Endothelial cell of umbilical vein (primary cell): Measurements from ENCODE around the gene PLXNA4. TPM values are rescaled to one million over a fixed set of nuclear protein-coding genes. Genes with fewer than 3 reads are reported as not detected.

Experiments used
- BruUV-seq: library from RNA; stranded (reverse); fragments of 400-500 nt; replicated peaks from 2 replicates; lab custom pipeline; 2021; lab: Mats Ljungman, UMichigan
- CTCF ChIA-PET: fragments of 300-600, 350-600 bp; sonication (Branson Sonifier 250); formaldehyde crosslinking; loops from one replicate; lab custom pipeline; 2021; ENCODE audit warnings: antibody characterized with exemption, inconsistent platforms; lab: Charles Lee
- POLR2A ChIA-PET: fragments of 300-600, 350-600 bp; sonication (Branson Sonifier 250); formaldehyde crosslinking; loops from one replicate; lab custom pipeline; 2021; ENCODE audit warnings: antibody characterized with exemption, inconsistent platforms; lab: Charles Lee
- DNase-seq: peaks from one replicate; pipeline ENCODE4 v3.0.0-alpha.2; 2011; ENCODE audit warnings: low read depth, low spot score
- FAIRE-seq: peaks from 2 replicates; lab custom pipeline; 2011; peaks lifted over from hg19 to GRCh38; lab: Jason Lieb, UNC
- H2AFZ ChIP-seq: 2 replicates; pipeline ENCODE4 v1.6.0; 2012; ENCODE audit warnings: low read depth, low read length, control low read depth, inconsistent platforms
- H3K27ac ChIP-seq: 2 replicates; pipeline ENCODE4 v1.5.1; 2011; ENCODE audit warnings: low read depth, mild to moderate bottlenecking, control low read depth, low read length, moderate library complexity; ENCODE audit not compliant: insufficient read depth
- H3K27me3 ChIP-seq, 2 experiments: 2 replicates each; pipeline versions ENCODE4 v1.6.0 to v1.6.1; 2011; ENCODE audit warnings: low read length in 2 of 2, mixed read lengths in 1 of 2; ENCODE audit not compliant: control insufficient read depth in 2 of 2, insufficient read depth in 2 of 2
- H3K36me3 ChIP-seq, 2 experiments: 2 replicates in 1 of 2; 3 replicates in 1 of 2; pipeline ENCODE4 v1.5.1; 2011; ENCODE audit warnings: low read length in 2 of 2, mild to moderate bottlenecking in 1 of 2, moderate library complexity in 1 of 2; ENCODE audit not compliant: control insufficient read depth in 2 of 2, insufficient read depth in 2 of 2; ENCODE audit errors: extremely low read depth in 1 of 2
- H3K4me1 ChIP-seq: 3 replicates; pipeline ENCODE4 v1.5.1; 2011; ENCODE audit warnings: mild to moderate bottlenecking, low read length; ENCODE audit not compliant: control insufficient read depth, insufficient read depth; ENCODE audit errors: extremely low read depth
- H3K4me2 ChIP-seq: 2 replicates; pipeline ENCODE4 v1.6.1; 2011; ENCODE audit warnings: low read length, control low read depth, mixed read lengths; ENCODE audit not compliant: insufficient read depth
- H3K4me3 ChIP-seq, 3 experiments: fragments of 200-600 bp in 1 of 3; sonication (generic), shearing (Covaris generic) in 1 of 3; replicated peaks in 1 of 3; 2 replicates each; pipeline ENCODE4 v1.5.1; 2011 to 2016; ENCODE audit warnings: control low read depth in 3 of 3, low read length in 3 of 3, mild to moderate bottlenecking in 2 of 3, inconsistent platforms in 1 of 3, low read depth in 1 of 3, moderate library complexity in 1 of 3; ENCODE audit not compliant: insufficient read depth in 1 of 3
- H3K79me2 ChIP-seq: 2 replicates; pipeline ENCODE4 v1.6.0; 2012; ENCODE audit warnings: low read length, inconsistent platforms; ENCODE audit not compliant: control insufficient read depth, insufficient read depth
- H3K9ac ChIP-seq: replicated peaks from 2 replicates; pipeline ENCODE3; 2011; ENCODE audit warnings: low read length, control low read depth; ENCODE audit not compliant: insufficient read depth; ENCODE audit errors: extremely low read depth
- H3K9me1 ChIP-seq: replicated peaks from 3 replicates; pipeline ENCODE4 v1.6.0; 2011; ENCODE audit warnings: mild to moderate bottlenecking, low read length; ENCODE audit not compliant: control insufficient read depth, insufficient read depth; ENCODE audit errors: extremely low read depth
- H3K9me3 ChIP-seq: replicated peaks from 2 replicates; pipeline ENCODE4 v1.5.1; 2012; ENCODE audit warnings: low read length, inconsistent platforms; ENCODE audit not compliant: control insufficient read depth, insufficient read depth
- H4K20me1 ChIP-seq: replicated peaks from 2 replicates; pipeline ENCODE3; 2011; ENCODE audit warnings: mild to moderate bottlenecking, low read length; ENCODE audit not compliant: control insufficient read depth, insufficient read depth; ENCODE audit errors: extremely low read depth
- CTCF ChIP-seq, 2 donors: IDR thresholded peaks; 1 replicate in 1 of 2; 2 replicates in 1 of 2; pipeline ENCODE4 v1.5.1; 2011; ENCODE audit warnings: low read length in 2 of 2, mild to moderate bottlenecking in 2 of 2, moderate library complexity in 2 of 2, control low read depth in 1 of 2, inconsistent platforms in 1 of 2, low read depth in 1 of 2; ENCODE audit not compliant: insufficient read depth in 1 of 2; ENCODE audit errors: extremely low read depth in 1 of 2
- EZH2 ChIP-seq: IDR thresholded peaks from 2 replicates; pipeline ENCODE4 v1.6.1; 2012; ENCODE audit warnings: borderline replicate concordance, low read depth, mild to moderate bottlenecking, moderate library complexity, low read length, inconsistent platforms; ENCODE audit not compliant: severe bottlenecking
- FOS ChIP-seq: IDR thresholded peaks from 2 replicates; pipeline ENCODE4 v1.6.1; 2011; ENCODE audit warnings: mild to moderate bottlenecking, low read length, moderate library complexity, borderline replicate concordance; ENCODE audit not compliant: insufficient read depth
- GATA2 ChIP-seq: IDR thresholded peaks from 2 replicates; pipeline ENCODE4 v1.7.0; 2011; ENCODE audit warnings: low read depth, mild to moderate bottlenecking, moderate library complexity, mixed read lengths, low read length; ENCODE audit not compliant: insufficient read length, insufficient read depth
- JUN ChIP-seq: IDR thresholded peaks from 2 replicates; pipeline ENCODE4 v1.6.1; 2011; ENCODE audit warnings: borderline replicate concordance, low read depth; ENCODE audit not compliant: insufficient read length, insufficient read depth
- MAX ChIP-seq: IDR thresholded peaks from 2 replicates; pipeline ENCODE4 v1.6.1; 2011; ENCODE audit not compliant: insufficient read depth, insufficient read length
- MYC ChIP-seq: IDR thresholded peaks from one replicate; pipeline ENCODE4 v1.6.1; 2011; ENCODE audit warnings: mild to moderate bottlenecking, low read depth, low read length
- POLR2A ChIP-seq: IDR thresholded peaks from 2 replicates; pipeline ENCODE4 v1.6.1; 2012; ENCODE audit warnings: low read depth, mild to moderate bottlenecking, control low read depth, low read length
- POLR2AphosphoS5 ChIP-seq: IDR thresholded peaks from 2 replicates; pipeline ENCODE4 v1.6.1; 2012; ENCODE audit warnings: low read depth, mild to moderate bottlenecking, control low read depth, low read length, moderate library complexity; ENCODE audit not compliant: insufficient read depth
- dilution Hi-C: fragments of 300-500 bp; cut with MboI; formaldehyde crosslinking; loops from one replicate; pipeline ENCODE4 v1.15.0; 2019; ENCODE audit warnings: low sequenced_read_pairs; ENCODE audit not compliant: extremely low pct_ligation_motif_present
- intact Hi-C: fragments of 100-400 bp; cut with micrococcal nuclease; formaldehyde crosslinking; loops from one replicate; pipeline ENCODE4 v1.10.0; 2022
- polyA plus RNA-seq, 4 experiments: library from polyadenylated mRNA; depleted of rRNA in 3 of 4; stranded (reverse) in 3 of 4; unstranded in 1 of 4; fragments of >200 nt; gene quantifications; 2 replicates each; pipeline versions ENCODE4 v1.2.1 to v1.2.3, GENCODE V29; 2011 to 2012; ENCODE audit warnings: missing spikeins in 1 of 4
- total RNA-seq: library from RNA; stranded (reverse); gene quantifications from 2 replicates; pipeline ENCODE4 v1.2.3, GENCODE V29; 2021

The PLXNA4 gene
- total and polyA plus RNA-seq, 2 donors (not counting 3 experiments of a cell fraction or from before 2014, with no cell fraction given), result 12.1 to 20.4 TPM

GRCh38 chr7:132625651-132626050, 49.4 kb upstream of the PLXNA4 start:
- intact Hi-C loops, result no loop called here
- no peaks in the 10 kb centered on the region for H3K4me1 ChIP-seq
- no peak overlapping the region for H3K4me3 ChIP-seq
- no peaks in the 10 kb centered on the region for H3K36me3 ChIP-seq
- H3K27ac ChIP-seq, result no peak overlapping the region
- no peak for TF ChIP-seq JUN
- no peak for TF ChIP-seq MYC
- FAIRE-seq (no peak), DNase-seq (no peak)
- H3K4me2 ChIP-seq, result no peak overlapping the region
- H3K79me2 ChIP-seq, result no peaks in the 10 kb centered on the region
- H4K20me1 ChIP-seq, result no peaks in the 10 kb centered on the region
- POLR2A ChIA-PET, result no interaction called here
- no peak overlapping the region for H3K9ac ChIP-seq
- H3K9me3 ChIP-seq, result no peaks in the 10 kb centered on the region
- CTCF ChIA-PET, result no interaction called here
- BruUV-seq, result no TSS peak
- peaks cover 13 to 15% of the 10 kb centered on the region in 2 experiments for H3K27me3 ChIP-seq
- no peak overlapping the region for H2AFZ ChIP-seq
- no peaks in the 10 kb centered on the region for H3K9me1 ChIP-seq
- dilution Hi-C loops, result no loop called here

- Histone ChIP-seq H3K27me3 (peaks cover 8 to 10% of the 10 kb centered on the region in 2 experiments), H3K9ac (no peak overlapping the region), H4K20me1 (no peaks in the 10 kb centered on the region), H3K36me3 (no peaks in the 10 kb centered on the region), H3K27ac (no peak overlapping the region), H3K4me1 (peaks cover 16% of the 10 kb centered on the region), H3K4me3 (no peak overlapping the region), H3K79me2 (no peaks in the 10 kb centered on the region), H3K9me1 (no peaks in the 10 kb centered on the region), H2AFZ (no peak overlapping the region), H3K4me2 (no peak overlapping the region), H3K9me3 (no peaks in the 10 kb centered on the region)
- dilution Hi-C loops (no loop called here), intact Hi-C loops (no loop called here)
- CTCF ChIA-PET, result interaction anchor here (0.7 kb wide), 1 partner anchor 12 kb away, joined by 3 read pairs; no protein-coding TSS in a partner anchor
- DNase-seq, result no peak
- FAIRE-seq, result no peak
- BruUV-seq, result no TSS peak
- TF ChIP-seq POLR2A (no peak), CTCF (IDR thresholded peaks at IDR 0.05; ENCODE audit: extremely low read depth in 1 of 2, insufficient read depth in 1 of 2, low read depth in 1 of 2, low read length in 2 of 2) (no peak), POLR2AphosphoS5 (no peak), MAX (no peak), JUN (no peak), MYC (no peak), GATA2 (no peak), FOS (no peak), EZH2 (no peak)
- POLR2A ChIA-PET, result no interaction called here
These were observed 45.8 kb upstream of the PLXNA4 start for GRCh38 chr7:132622081-132622480.
